ENCODE results near the gene ASCC1.

DNA sequence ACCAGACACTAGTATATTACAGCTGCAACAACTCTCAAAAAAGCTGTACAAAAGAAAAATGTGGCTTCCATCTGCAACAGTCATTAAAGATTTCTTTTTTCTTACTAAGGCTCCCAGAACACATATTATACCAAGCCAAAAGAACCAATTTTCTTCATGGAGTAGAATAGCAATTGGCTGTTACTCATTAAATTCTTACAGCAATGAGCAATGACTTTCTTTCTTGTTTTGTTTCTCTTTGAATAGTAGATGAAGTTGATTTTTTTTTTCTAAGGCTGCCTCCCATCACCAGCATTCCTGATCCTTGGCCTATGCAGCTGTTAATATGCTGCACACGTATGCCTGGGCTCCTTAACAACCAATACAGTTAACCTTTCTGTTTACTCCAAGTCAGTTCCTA lies 91.1 kb downstream of the ASCC1 start:
- TF ChIP-seq, protein P1, sequence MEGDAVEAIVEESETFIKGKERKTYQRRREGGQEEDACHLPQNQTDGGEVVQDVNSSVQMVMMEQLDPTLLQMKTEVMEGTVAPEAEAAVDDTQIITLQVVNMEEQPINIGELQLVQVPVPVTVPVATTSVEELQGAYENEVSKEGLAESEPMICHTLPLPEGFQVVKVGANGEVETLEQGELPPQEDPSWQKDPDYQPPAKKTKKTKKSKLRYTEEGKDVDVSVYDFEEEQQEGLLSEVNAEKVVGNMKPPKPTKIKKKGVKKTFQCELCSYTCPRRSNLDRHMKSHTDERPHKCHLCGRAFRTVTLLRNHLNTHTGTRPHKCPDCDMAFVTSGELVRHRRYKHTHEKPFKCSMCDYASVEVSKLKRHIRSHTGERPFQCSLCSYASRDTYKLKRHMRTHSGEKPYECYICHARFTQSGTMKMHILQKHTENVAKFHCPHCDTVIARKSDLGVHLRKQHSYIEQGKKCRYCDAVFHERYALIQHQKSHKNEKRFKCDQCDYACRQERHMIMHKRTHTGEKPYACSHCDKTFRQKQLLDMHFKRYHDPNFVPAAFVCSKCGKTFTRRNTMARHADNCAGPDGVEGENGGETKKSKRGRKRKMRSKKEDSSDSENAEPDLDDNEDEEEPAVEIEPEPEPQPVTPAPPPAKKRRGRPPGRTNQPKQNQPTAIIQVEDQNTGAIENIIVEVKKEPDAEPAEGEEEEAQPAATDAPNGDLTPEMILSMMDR (conservative IDR thresholded peaks at IDR 0.05 in 1 of 2, IDR thresholded peaks at IDR 0.05 in 1 of 2; ENCODE audit: low read depth in 1 of 2, low read length in 2 of 2) = no peak
- no peak for TF ChIP-seq EZH2 (IDR thresholded peaks at IDR 0.05; ENCODE audit: low read length, missing control alignments)
